Adrenal gland (tissue), 5 donors: ENCODE measurements around the gene AMPH.

Source experiments
- CTCF ChIP-seq, 6 experiments: fragments of 450-650 bp in 4 of 6; fragments of 200-600 bp in 2 of 6; sonication (generic) in 1 of 6; IDR thresholded peaks; 1 replicate in 5 of 6; 2 replicates in 1 of 6; pipeline versions ENCODE4 v1.5.1 to v1.8.0; 2016 to 2021; ENCODE audit warnings: antibody characterized with exemption in 6 of 6, mild to moderate bottlenecking in 2 of 6, moderate library complexity in 1 of 6
- POLR2A ChIP-seq, 2 donors: fragments of 450-650 bp; IDR thresholded peaks; one replicate each; pipeline ENCODE4 v1.6.1; 2017; ENCODE audit warnings: antibody characterized with exemption in 2 of 2, mild to moderate bottlenecking in 2 of 2, moderate library complexity in 1 of 2
- donor health status: DM: no; HTN: no; CAD: no.

GRCh38 chr7:38448584-38449234 is 182.5 kb downstream of the AMPH start:
- no peak for TF ChIP-seq POLR2A (IDR thresholded peaks at IDR 0.05)
- no peak for TF ChIP-seq CTCF (IDR thresholded peaks at IDR 0.05)
